T-helper 22 cell (primary cell): ENCODE results near the gene RASGEF1B.
"Not testable (repeated sequence)": the region's sequence is repeated elsewhere in the genome, so short reads cannot be mapped to it uniquely, and the experiment has no call there.

Experiments
- DNase-seq: peaks from one replicate; pipeline ENCODE4 v3.0.0-alpha.2; 2020; ENCODE audit warnings: low read depth

Gene RASGEF1B

DNA sequence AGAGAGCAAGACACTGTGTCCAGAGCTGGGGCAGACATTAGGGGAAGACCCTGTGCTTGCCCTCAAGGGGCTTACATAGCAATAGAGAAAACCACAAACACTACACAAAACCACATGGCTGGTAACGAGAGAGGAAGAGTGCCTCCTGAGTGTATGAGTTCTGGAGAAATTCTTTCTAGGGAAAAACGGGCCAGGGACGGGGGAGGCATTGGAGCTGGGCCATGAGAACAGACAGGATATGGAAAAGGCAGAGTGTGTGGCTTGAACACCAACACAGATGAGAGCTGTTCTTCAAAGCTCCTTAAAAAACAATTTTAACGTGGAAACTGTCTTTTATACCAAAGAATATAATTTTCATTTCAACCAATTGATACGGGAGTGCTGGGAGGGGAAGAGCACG, 42.7 kb downstream of the RASGEF1B start:
- DNase-seq: no peak

DNA sequence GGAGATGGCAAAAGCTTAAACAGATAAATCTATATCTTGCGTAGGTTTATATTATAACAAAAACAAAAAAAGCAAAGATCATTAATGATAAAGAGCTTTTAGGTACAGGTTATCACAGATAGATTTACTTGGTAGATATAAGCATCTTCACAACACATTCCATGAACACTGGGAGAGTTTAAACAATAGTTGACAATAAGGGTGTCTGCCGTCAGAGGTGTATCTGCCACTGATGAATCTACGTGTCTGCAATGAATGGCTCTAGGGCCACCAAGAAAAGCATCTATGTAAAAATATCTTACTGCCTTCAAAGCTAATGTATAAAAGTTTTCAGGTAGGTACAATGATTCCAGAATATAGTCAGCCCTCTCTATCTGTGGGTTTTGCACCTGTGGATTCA, 43.7 kb downstream of the RASGEF1B start:
- no peak for DNase-seq

DNA sequence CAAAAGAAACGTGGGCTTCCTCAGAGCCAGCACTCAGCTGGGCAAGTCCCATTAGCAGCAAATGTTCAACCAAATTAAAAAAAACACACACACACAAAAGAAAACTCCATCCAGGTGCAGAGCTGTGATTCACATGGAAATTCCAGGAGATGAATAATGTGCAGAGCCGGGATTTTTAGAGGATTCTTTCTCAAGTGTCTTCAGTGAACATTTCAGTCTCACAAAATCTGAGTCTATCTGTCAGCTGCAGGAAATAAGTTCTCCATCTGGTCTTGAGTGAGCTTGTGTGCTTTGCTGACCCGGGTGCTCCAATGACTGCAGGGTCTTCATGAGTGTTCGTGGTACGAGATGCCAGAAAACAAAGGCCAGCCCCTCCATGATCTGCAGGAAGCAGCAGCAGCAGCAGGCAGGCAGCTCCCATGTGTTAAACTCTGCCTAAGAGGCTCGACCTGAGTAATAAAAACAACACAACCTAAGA, 44.3 kb downstream of the RASGEF1B start:
- DNase-seq: no peak

DNA sequence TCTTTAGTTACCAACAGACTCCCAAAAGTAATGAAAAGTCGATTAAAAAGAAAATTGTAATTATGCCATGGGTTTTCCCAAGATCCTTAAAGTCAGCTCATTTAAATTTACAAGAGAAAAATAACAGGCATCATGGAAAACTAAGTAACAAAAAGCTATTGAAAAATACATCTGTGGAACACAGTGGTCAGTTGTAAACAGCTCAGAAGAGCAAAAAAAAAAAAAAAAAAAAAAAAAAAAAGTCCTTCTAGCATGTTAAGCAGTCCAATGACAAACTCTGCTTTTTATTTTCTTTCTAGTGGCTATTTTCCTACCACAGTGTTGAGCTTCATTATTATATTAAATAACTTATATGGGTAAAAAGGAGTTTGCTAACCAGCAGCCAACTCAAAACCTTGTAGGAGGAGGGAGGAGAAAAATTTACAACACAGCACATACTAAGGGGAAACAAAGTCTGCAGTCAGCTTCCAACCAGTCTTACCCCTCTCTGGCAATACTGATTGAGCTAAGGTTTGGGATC, 44.9 kb downstream of the RASGEF1B start:
- no peak for DNase-seq

DNA sequence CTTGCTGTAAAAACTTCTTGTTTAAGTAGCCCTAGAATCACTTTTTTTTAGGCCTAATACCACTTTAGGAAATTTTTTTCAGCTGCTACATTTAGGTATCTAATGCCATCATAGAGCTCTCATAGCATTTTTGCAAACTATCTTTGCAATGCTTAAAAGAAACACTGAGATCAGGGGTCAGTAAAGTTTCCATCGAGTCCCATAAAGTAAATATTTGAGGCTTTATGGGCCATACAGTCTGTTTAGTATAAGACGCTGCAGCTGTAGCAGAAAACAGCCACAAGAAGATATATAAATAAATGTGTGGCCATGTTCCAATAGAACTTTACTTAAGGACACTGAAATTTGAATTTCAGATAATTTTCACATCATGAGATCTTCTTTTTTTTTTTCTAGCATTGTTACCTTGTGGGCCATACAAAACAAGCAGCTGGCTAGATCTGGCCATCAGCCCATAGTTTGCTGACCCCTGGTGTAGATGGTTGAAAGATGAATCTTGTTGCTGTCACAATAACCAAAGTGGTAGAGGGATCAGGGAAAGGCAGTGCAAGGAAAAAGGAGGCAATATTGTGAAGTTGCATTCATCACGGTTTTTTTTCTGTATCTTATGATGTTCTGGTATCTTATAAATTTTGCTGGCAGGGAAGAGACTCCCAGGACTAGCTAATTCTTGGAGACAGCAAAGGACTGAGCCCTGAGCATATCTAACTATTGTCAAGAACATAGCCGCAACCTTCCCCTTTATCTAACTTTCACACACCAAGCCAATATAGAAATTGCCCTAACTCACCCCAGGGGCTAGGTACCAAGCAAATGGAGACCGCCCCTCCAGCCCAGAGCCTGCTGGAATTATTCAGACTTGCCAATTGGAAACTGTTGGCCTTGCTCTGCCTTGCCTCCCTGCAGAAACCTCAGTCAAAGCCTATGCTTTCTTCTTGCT, 46.6 kb downstream of the RASGEF1B start:
- DNase-seq: no peak

DNA sequence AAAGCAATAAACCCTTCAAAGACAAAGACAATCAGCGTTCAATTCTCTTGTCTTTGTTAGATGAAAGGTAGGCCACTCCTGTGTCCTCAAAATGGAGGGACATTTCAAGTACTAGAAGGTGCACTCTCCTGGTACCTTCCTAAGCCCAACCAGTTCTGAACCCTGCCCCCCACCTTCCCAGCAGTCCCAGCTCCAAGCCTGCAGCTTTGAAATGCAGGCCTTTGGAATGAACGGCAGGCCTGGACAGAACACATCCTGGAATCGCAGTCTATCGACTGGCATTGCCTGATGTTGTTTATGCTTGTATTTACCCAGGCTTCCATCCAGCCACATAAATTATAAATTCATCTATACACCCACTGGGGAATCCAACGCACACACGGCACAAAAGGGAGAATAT, 47.4 kb downstream of the RASGEF1B start:
- no peak for DNase-seq

DNA sequence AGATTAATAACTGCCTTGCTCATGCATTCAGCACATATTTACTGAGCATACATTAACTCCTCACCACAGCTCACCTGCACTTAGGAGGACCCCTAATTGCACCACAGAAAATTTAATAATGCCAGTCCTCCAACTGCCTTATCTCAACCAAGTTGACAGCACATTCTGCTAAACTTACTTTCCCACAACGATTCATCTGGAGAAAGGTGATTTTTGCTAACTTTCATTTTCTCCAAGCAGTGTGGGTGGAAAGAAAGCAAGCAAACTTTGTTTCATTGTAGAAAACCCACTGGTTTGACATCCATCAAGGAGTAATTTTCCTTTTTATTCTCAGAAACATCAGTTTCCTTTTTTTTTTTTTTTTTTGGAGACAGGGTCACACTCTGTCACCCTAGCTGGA, 49.1 kb downstream of the RASGEF1B start:
- no peak for DNase-seq

DNA sequence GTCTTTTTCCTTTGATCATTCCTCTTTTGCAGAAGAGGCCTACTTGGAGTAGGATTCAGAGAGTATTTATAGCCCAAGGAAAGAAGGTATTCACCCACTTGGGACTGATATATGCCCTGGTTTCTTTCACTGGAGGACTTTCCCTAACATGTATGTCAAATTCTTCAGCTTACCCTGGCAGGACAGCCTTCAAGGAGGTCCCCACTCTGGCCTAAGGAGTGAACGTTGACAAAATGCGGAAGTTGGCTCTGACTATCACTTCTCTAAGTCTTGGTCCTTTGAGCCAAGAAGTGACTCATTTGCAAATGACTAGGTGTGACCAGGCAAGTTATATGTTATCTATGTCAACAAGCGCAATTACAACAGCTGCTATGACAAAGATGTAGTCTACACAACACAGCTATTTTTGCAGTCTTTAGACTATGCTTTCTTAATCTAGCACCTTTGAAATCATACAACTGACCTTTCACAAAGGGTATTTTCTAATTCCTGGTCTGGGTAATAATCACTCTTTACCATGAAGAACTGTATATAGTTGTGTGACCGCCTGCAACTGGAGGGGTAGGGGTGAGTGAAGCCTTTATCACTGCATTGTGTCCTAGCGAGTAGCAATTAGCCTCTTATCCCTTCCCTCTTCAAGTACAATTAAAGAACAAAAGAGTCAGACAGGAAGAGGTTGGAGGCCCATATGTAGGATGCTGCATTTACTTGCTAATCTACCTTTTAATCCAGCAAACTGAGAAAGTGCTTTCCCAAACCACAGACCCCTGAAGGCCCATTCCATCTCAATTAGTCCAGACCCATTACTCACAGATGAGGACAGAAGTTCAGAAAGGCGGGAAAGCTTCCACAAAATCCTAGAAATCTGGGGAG, 50.1 kb downstream of the RASGEF1B start:
- no peak for DNase-seq

DNA sequence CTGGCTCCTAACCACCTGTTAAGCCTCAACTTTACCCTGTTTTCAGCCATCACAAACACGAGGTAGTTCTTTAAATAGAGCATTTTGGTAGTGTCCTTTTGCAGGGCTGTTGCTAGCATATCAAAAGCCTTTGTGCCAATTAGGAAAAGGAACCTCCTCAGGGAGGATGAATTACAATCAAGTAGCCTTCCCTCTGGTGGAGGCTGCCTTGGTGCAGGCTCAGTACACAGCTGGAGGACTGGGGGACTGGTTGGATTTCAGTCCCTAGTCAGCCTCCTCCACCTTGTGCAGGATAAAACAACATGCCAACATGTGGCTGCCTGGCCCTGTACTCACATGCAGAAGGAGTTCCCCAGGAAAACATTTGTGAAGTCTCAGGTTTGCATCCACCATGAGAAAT, 53.1 kb downstream of the RASGEF1B start:
- DNase-seq: no peak

DNA sequence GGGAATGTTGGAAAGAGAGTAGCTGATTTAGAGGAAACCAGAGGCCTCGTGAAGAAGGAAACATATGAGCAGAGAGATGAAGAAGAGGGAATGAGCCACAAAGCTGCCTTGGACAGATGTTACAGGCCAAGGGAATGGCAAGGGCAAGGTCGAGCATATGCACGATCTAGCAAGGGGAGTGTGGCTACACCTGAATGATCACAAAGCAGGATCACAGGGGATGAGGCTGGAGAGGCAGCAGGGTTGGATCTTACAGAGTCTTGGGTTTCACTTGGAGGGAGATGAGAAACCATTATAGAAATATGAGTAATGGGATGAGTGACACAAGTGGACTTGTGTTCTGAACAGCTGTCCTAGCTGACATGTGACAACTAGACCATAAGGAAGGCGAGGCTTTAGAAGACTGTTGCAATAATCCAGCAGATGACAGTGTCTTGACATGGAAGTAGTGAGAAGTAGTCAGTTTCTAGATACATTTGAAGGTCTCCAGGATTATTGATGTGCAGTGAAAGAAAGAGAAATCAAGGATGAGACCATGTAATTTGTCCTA, 58.7 kb downstream of the RASGEF1B start:
- DNase-seq: no peak

DNA sequence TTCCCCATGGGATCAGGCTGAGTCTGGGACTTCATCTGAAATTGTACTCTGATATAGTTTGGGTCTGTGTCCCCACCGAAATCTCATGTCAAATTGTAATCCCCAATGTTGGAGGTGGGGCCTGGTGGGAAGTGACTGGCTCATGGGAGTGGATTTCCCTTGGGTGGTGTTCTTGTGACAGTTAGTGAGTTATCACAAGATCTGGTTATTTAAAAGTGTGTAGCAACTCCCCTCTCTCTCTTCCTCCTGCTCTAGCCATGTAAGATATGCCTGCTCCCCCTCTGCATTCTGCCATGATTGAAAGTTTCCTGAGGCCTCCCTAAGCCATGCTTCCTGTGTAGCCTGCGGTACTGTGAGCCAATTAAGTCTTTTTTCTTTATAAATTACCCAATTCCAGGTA, 61.0 kb downstream of the RASGEF1B start:
- DNase-seq: no peak

DNA sequence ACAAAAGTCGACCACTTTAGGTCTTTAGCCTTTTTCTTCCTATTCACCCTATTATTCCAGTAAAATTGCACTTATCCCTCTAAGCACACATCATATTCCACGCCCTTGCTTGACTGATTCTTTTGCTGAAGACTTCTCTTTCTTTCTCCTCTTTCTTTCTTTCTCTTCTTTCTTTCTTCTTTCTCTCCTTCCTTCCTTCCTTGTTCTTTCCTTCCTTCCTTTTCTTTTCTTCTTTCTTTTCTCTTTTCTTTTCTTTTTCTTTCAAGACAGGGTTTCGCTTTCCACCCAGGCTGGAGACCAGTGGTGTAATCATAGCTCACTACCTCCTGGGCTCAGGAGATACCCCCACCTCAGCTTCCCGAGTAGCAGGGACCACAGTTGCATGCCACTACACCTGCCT, 61.9 kb downstream of the RASGEF1B start:
- no peak for DNase-seq

DNA sequence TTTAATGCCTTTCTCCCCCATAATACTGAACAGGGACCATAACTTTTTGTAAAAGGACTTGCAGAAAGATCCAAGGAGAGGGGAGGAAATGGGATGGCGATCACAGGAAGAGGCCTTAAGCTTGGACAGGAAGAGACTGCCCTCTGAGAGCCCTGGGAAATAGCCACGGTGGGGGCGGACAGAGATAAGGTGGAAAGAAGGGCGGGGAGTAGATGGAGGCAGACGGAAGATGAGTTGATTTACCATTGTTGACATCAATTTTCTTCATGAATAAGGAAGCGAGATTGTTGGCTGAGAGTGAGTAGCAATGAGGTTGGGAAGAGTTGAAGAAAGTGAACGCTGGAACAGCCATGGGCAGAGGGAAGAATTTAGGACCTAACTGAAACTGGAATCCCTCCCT, 63.4 kb downstream of the RASGEF1B start:
- no peak for DNase-seq

DNA sequence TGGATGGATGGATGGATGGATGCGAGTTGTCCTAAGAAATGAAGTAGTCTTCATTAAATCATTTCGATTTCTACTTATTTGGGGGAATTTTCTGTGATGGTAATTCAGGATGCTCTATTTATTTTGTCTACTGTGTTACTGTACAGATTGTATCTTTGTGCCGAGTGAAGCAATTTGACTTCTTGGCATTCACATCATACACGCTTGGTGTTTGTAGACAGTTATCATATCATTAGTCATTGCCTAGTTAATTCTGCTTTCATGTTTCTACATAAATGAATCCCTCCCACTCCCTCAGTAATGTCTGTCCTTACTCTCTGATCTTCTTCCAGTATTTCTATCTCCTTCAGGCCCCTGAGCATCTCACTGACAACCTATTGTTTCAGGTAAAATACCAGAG, 64.0 kb downstream of the RASGEF1B start:
- no peak for DNase-seq

DNA sequence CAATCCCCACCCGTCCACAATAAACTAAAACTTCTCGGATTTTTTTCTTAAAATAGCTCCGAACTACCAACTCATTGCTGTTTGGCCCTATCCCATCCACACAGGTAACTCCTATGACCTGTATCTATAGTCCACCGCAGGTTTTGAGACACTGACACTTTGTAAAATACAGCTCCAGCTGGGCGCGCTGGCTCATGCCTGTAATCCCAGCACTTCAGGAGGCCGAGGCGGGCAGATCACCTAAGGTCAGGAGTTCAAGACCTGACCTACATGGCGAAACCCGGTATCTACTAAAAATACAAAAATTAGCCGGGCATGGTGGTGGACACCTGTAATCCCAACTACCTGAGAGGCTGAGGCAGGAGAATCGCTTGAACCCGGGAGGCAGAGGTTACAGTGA, 65.2 kb downstream of the RASGEF1B start:
- DNase-seq: not testable (repeated sequence)

DNA sequence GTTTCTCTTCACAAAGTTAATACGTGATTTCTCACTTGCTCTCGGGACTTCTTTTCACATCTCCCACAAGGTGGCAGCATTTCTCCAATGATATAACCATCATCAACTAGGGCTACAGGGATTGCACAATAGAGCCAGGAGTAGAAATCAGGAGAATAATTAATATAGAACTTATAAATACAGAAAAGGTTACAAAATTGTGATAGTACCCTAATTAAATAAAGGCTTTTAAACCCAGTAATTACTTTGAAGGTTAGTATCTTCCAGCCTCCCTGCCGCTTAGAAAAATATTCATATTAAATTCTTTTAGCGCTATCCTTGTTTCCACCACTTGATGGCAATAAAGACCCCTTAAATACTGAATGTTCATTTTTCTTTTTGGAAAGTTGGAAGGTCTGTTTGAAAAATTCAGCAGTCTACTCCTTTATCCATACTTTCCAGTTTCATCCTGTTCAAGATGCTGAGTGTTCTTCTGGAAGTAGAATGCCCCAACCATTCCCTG, 65.8 kb downstream of the RASGEF1B start:
- DNase-seq: no peak

DNA sequence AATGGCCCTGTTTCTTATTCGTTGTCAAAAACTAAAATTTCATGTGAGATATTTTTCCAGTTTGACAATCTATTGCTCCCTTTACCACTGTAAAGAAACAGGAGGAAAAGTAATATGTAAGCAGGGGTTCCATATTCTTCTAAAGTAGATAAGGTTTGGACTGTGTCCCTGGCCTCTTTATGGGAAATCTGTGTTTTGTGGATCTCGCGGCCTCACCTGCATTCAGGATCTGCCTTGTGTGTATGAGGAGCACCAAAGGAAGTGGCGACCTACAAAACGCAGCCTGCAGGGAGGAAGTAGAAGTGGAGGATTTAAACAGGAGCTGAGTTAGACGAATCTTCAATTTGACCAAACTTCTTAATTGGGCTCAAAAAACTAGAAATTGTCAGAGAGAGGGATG, 67.0 kb downstream of the RASGEF1B start:
- no peak for DNase-seq

DNA sequence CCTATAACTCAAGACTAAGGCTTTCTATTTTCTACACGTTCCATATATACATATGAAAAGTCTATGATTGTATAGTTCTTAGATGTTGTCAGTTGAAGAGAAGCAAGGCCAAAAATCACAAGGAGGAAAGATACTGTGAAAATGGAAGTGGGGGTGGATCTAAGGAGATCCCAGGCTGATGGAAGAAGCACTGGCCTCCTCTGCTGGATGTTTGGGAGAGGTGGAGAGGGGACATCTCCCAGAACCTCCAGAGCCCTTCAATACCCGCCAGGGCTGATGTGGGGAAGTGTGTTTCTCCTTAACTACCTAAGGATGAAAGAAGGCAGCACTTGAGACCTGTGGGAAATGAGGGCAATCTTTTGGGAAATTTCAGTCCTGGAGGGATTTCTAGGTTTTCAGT, 67.4 kb downstream of the RASGEF1B start:
- no peak for DNase-seq

DNA sequence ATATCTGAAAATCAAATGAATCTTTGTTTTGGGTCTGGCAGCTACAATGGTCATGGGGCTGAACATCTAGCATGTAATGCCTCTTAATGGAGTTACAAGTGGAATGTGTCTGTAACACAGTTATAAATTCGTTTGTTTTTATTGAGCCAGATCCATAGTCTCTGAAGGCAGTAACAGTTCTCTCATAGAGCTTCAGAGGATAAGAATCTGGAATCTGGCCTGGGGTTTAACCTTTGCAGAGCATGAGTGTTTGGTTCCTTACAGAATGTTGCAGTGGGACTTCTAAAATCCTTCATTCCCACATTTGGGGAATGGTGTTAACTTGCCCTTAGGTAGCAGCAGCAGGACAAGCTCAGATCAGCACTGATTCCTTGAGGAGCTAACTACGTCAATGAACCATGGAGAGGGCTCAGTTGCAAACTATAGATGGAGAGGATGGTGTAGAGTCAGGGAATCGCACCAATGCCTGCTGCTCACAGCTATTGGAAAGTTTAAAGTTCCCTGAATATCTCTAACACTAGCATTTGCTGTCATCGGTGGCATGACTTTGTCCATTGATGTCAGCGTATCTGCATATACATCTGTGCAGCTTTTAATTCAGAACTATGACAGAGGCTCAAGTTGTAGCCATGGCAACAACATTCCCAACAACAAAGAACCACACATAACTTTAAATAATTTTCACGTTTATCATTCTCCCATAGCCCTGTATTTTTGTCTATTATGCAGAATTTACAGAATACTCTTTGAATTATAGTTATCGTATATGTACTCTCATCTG, 72.2 kb downstream of the RASGEF1B start:
- DNase-seq: no peak

DNA sequence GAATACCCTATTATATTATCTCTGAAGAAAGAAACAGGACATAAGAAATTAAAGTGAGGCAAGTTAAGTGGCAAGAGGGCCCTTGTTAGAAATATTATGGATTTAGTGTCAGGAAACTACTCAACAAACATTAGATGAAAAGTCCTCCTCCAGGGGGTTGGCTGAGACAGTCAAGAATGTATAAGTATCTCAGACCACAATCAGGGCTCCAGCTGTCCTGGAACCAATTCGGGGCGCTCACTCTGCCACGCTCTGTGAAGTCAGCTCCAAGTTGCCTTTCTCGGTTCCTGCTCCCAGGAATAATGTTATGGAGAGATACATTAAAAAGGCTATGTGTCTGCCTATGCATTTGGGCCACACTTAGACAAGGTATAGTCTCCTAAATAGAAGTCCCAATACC, 73.3 kb downstream of the RASGEF1B start:
- no peak for DNase-seq

DNA sequence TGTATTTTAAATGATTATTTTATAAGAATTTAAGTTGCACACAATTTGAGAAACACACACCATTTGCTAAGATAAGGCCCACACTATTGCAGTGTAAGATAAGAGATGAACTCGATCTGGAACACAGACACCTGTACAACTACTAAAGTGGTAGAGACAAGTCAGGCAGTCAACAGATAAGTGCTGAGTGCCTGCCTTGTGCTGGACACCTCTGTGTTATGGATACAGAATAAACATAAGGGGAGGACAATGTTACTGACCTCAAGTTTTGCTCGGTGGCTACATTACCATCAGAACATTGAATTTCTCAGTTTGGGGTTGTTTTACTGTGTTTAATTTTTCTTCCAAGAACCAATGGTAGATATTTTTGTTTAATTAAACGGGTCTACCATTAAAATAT, 74.1 kb downstream of the RASGEF1B start:
- no peak for DNase-seq
